ENCODE data around the gene IFITM10. TPM values are rescaled to one million over a fixed set of nuclear protein-coding genes. Genes with fewer than 3 reads are reported as not detected.
"Not testable (repeated sequence)": the region's sequence is repeated elsewhere in the genome, so short reads cannot be mapped to it uniquely, and the experiment has no call there.

Gene IFITM10
- total RNA-seq, 1 donor from 2014 or later: 4.9 TPM

- Histone ChIP-seq H3K9me3 (no peaks in the 10 kb centered on the region), H3K27me3 (no peaks in the 10 kb centered on the region), H3K4me3 (no peak overlapping the region), H3K36me3 (no peaks in the 10 kb centered on the region), H3K4me1 (peaks cover 55% of the 10 kb centered on the region), H3K27ac (peak overlapping the region; percentile 68)
- no peak for DNase-seq (ENCODE audit: extremely low spot score in 2 of 2)
- TF ChIP-seq POLR2A (IDR thresholded peaks at IDR 0.05): no peak
- TF ChIP-seq CTCF (IDR thresholded peaks at IDR 0.05): no peak
- TF ChIP-seq POLR2AphosphoS5 (IDR thresholded peaks at IDR 0.05; ENCODE audit: insufficient read depth in 1 of 2, low read depth in 1 of 2): no peak
- intact Hi-C loops (cut with DNase I): no loop called here
Observed at GRCh38 chr11:1770528-1770927, 20.1 kb upstream of the IFITM10 start.

- Histone ChIP-seq H3K27ac (peak overlapping the region; percentile 68), H3K27me3 (no peaks in the 10 kb centered on the region), H3K36me3 (no peaks in the 10 kb centered on the region), H3K4me3 (no peak overlapping the region), H3K4me1 (peaks cover 55% of the 10 kb centered on the region), H3K9me3 (no peaks in the 10 kb centered on the region)
- TF ChIP-seq CTCF (IDR thresholded peaks at IDR 0.05) (no peak), POLR2AphosphoS5 (IDR thresholded peaks at IDR 0.05; ENCODE audit: insufficient read depth in 1 of 2, low read depth in 1 of 2) (no peak), POLR2A (IDR thresholded peaks at IDR 0.05) (no peak)
- intact Hi-C loops (cut with DNase I): no loop called here
- DNase-seq (ENCODE audit: extremely low spot score in 2 of 2): no peak
Observed at GRCh38 chr11:1770061-1770460, 19.7 kb upstream of the IFITM10 start.

GRCh38 chr11:1769304-1769936, 19.0 kb upstream of the IFITM10 start:
- DNase-seq (ENCODE audit: extremely low spot score in 2 of 2); H3K36me3 ChIP-seq; H3K9me3 ChIP-seq; intact Hi-C loops (cut with DNase I); H3K4me3 ChIP-seq; H3K27me3 ChIP-seq: not testable (repeated sequence)
- Histone ChIP-seq H3K4me1 (peaks cover 58% of the 10 kb centered on the region), H3K27ac (peak overlapping the region; percentile 68)

- no peak for DNase-seq (ENCODE audit: extremely low spot score in 2 of 2)
- H3K36me3 ChIP-seq: no peaks in the 10 kb centered on the region
- intact Hi-C loops (cut with DNase I): no loop called here
- H3K4me1 ChIP-seq: peaks cover 62% of the 10 kb centered on the region
- no peaks in the 10 kb centered on the region for H3K9me3 ChIP-seq
- no peak overlapping the region for H3K4me3 ChIP-seq
- H3K27me3 ChIP-seq: no peaks in the 10 kb centered on the region
- TF ChIP-seq CTCF (IDR thresholded peaks at IDR 0.05): no peak
- TF ChIP-seq POLR2A (IDR thresholded peaks at IDR 0.05): no peak
- no peak for TF ChIP-seq POLR2AphosphoS5 (IDR thresholded peaks at IDR 0.05; ENCODE audit: insufficient read depth in 1 of 2, low read depth in 1 of 2)
- H3K27ac ChIP-seq: peak overlapping the region; percentile 68
Observed at GRCh38 chr11:1768141-1768469, 17.7 kb upstream of the IFITM10 start.

- H3K27ac ChIP-seq: peak overlapping the region; percentile 68
- no peak overlapping the region for H3K4me3 ChIP-seq
- no peaks in the 10 kb centered on the region for H3K9me3 ChIP-seq
- H3K27me3 ChIP-seq: no peaks in the 10 kb centered on the region
- no peaks in the 10 kb centered on the region for H3K36me3 ChIP-seq
- peaks cover 62% of the 10 kb centered on the region for H3K4me1 ChIP-seq
- TF ChIP-seq POLR2AphosphoS5 (IDR thresholded peaks at IDR 0.05; ENCODE audit: insufficient read depth in 1 of 2, low read depth in 1 of 2) (no peak), POLR2A (IDR thresholded peaks at IDR 0.05) (no peak), CTCF (IDR thresholded peaks at IDR 0.05) (no peak)
- DNase-seq (ENCODE audit: extremely low spot score in 2 of 2): no peak
- intact Hi-C loops (cut with DNase I): no loop called here
Observed at GRCh38 chr11:1767399-1768140, 17.2 kb upstream of the IFITM10 start.
